T-helper 1 cell treated with Interleukin-12 subunit alpha and Interleukin-12 subunit beta and Interleukin-4 antibody, amounts not matched to agents 30 μg/mL and 1 μg/mL, for 36 hours (primary cell): ENCODE data around the gene DYSF.

Experiments
- H3K27ac Mint-ChIP-seq: one replicate; pipeline ENCODE4 v1.8.0; 2021; ENCODE audit warnings: mild to moderate bottlenecking, mixed read lengths
- H3K27me3 Mint-ChIP-seq: one replicate; pipeline ENCODE4 v1.8.0; 2021; ENCODE audit warnings: low read depth, mixed read lengths
- H3K36me3 Mint-ChIP-seq: one replicate; pipeline ENCODE4 v1.8.0; 2021; ENCODE audit warnings: low read depth, mixed read lengths
- H3K4me1 Mint-ChIP-seq: one replicate; pipeline ENCODE4 v1.8.0; 2021; ENCODE audit warnings: low read depth, mixed read lengths
- H3K4me3 Mint-ChIP-seq: one replicate; pipeline ENCODE4 v1.8.0; 2021; ENCODE audit warnings: mild to moderate bottlenecking, moderate library complexity, mixed read lengths
- H3K9me3 Mint-ChIP-seq: one replicate; pipeline ENCODE4 v1.8.0; 2021; ENCODE audit warnings: mixed read lengths

Gene DYSF

DNA sequence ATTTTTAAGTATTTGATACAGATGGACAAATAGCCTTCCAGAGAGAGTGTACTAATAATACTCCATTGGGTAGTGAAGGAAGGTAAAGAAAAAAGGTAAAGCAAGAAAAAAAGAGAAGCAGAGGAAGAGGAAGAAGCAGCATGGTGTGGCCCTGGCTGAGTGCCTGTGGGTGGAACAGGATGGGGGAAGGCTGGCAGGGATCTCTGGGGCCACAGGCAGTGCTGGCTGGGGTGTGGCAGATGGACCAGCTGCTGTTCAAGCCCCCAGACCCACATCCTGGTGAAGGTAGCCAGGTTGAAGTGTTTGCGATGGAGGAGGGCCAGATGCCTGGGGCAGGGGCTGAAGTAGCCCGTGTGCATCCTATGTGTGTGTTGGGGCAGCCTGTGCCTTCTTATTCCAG, 79.0 kb downstream of the DYSF start:
- no peaks in the 10 kb centered on the region for H3K9me3 Mint-ChIP-seq
- H3K36me3 Mint-ChIP-seq = no peaks in the 10 kb centered on the region
- H3K27me3 Mint-ChIP-seq = peaks cover 8% of the 10 kb centered on the region
- H3K27ac Mint-ChIP-seq = no peak overlapping the region
- no peak overlapping the region for H3K4me3 Mint-ChIP-seq
- no peaks in the 10 kb centered on the region for H3K4me1 Mint-ChIP-seq

- no peak overlapping the region for H3K4me3 Mint-ChIP-seq
- H3K27ac Mint-ChIP-seq = no peak overlapping the region
- no peaks in the 10 kb centered on the region for H3K9me3 Mint-ChIP-seq
- no peaks in the 10 kb centered on the region for H3K4me1 Mint-ChIP-seq
- H3K36me3 Mint-ChIP-seq = no peaks in the 10 kb centered on the region
- H3K27me3 Mint-ChIP-seq = peaks cover 8% of the 10 kb centered on the region
These were observed 80.8 kb downstream of the DYSF start for GRCh38 chr2:71534201-71534600.

DNA sequence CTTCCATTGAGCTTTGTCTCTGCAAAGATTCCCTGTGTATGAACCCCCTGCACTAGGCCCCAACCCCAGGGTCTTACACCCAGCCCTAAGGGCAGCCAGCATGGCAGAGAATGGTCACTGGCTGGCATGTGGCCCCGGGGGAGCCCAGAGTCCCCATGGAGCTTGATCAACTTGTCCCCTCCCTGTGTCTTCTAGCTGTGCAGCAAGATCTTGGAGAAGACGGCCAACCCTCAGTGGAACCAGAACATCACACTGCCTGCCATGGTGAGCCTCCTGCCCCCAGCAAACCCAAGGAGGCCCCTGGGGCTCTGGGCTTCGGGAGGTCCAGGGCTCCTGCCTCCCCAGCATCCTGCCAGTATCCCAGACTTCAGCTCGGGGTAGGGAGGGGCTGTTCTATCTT, 81.5 kb downstream of the DYSF start:
- Mint-ChIP-seq H3K4me3 (no peak overlapping the region), H3K4me1 (no peaks in the 10 kb centered on the region), H3K36me3 (no peaks in the 10 kb centered on the region), H3K27me3 (peaks cover 8% of the 10 kb centered on the region), H3K27ac (no peak overlapping the region), H3K9me3 (no peaks in the 10 kb centered on the region)

GRCh38 chr2:71535526-71535925, 82.2 kb downstream of the DYSF start:
- Mint-ChIP-seq H3K27me3 (peaks cover 8% of the 10 kb centered on the region), H3K9me3 (no peaks in the 10 kb centered on the region), H3K27ac (no peak overlapping the region), H3K36me3 (no peaks in the 10 kb centered on the region), H3K4me1 (no peaks in the 10 kb centered on the region), H3K4me3 (no peak overlapping the region)

- H3K4me1 Mint-ChIP-seq = no peaks in the 10 kb centered on the region
- H3K27me3 Mint-ChIP-seq = peaks cover under 1% of the 10 kb centered on the region
- H3K36me3 Mint-ChIP-seq = no peaks in the 10 kb centered on the region
- H3K4me3 Mint-ChIP-seq = no peak overlapping the region
- no peaks in the 10 kb centered on the region for H3K9me3 Mint-ChIP-seq
- no peak overlapping the region for H3K27ac Mint-ChIP-seq
These were observed 82.9 kb downstream of the DYSF start for GRCh38 chr2:71536226-71536671.

DNA sequence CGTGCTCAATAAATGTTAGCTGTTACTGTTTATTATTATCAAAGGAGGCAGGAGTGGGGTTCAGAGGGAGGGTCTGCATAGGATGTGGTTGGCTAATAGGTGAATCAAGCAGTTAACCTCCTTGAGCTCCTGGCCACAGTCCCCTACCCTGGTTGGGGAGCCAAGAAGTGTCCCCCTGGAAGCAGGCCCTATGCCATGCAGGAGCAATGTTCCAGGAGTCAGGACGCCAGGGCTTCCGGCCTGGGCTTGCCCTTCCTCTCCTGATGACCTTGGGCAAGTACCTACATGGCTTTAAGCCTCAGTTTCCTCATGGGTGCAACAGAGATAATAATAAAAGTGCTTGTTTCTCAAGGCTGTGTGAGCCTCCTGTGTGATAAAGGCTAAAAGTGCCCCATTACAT, 84.9 kb downstream of the DYSF start:
- Mint-ChIP-seq H3K4me3 (no peak overlapping the region), H3K9me3 (no peaks in the 10 kb centered on the region), H3K36me3 (no peaks in the 10 kb centered on the region), H3K4me1 (no peaks in the 10 kb centered on the region), H3K27ac (no peak overlapping the region), H3K27me3 (no peaks in the 10 kb centered on the region)

GRCh38 chr2:71538656-71539265, 85.4 kb downstream of the DYSF start:
- Mint-ChIP-seq H3K9me3 (no peaks in the 10 kb centered on the region), H3K4me1 (no peaks in the 10 kb centered on the region), H3K4me3 (no peak overlapping the region), H3K36me3 (no peaks in the 10 kb centered on the region), H3K27me3 (no peaks in the 10 kb centered on the region), H3K27ac (no peak overlapping the region)

DNA sequence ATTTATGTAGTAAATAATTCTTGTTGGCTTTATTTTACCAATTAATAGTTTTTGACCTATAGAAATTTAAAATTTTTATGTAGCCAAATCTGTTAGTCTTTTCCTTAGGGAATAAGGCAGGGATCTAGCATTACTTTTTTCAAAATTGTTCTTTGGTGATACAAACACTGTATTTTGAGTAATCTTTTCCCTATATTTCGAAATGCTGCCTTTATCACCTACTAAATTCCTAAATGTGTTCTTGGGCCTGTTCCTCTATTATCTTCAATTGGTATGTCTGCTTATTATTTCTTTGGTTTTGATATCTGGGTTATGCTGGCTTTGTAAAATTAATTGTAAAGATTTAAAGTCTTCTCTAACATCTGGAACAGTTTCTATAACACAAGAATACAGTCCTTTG, 87.5 kb downstream of the DYSF start:
- Mint-ChIP-seq H3K27ac (no peak overlapping the region), H3K4me1 (peaks cover 7% of the 10 kb centered on the region), H3K27me3 (peaks cover 7% of the 10 kb centered on the region), H3K9me3 (no peaks in the 10 kb centered on the region), H3K4me3 (no peak overlapping the region), H3K36me3 (no peaks in the 10 kb centered on the region)

DNA sequence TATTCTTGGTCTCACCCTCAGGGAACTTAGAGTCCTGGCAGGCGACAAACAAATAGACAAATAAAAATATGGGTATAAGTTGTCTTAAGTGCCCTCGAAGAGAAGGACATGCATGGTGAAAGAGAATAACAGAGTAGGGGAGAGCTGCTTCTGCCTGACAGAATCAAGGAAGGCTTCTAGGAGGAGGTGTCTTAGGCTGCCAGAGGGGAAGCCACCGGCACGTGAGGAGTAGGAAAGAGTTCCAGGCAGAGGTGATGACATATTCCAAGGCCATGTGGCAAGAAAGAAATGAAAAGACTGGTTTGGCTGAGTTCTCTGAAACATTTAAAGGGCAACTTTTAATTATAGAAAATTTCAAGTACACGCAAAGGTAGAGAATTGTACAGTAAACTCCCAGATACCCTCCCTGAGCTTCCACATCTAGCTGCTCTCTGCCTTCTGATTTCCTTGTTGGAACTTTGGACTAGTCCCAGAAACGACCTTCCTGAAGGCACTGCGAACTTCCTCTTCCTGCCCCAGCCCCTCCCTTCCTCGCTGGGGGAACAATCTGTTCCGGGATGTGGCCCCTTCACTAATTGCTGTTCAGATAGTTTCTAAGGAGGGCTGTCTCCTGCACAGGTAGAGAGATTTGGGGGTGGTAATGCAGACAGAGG, 91.7 kb downstream of the DYSF start:
- Mint-ChIP-seq H3K27me3 (peaks cover 8% of the 10 kb centered on the region), H3K27ac (no peak overlapping the region), H3K4me1 (peaks cover 7% of the 10 kb centered on the region), H3K36me3 (no peaks in the 10 kb centered on the region), H3K4me3 (peak overlapping the region; percentile 16), H3K9me3 (no peaks in the 10 kb centered on the region)

DNA sequence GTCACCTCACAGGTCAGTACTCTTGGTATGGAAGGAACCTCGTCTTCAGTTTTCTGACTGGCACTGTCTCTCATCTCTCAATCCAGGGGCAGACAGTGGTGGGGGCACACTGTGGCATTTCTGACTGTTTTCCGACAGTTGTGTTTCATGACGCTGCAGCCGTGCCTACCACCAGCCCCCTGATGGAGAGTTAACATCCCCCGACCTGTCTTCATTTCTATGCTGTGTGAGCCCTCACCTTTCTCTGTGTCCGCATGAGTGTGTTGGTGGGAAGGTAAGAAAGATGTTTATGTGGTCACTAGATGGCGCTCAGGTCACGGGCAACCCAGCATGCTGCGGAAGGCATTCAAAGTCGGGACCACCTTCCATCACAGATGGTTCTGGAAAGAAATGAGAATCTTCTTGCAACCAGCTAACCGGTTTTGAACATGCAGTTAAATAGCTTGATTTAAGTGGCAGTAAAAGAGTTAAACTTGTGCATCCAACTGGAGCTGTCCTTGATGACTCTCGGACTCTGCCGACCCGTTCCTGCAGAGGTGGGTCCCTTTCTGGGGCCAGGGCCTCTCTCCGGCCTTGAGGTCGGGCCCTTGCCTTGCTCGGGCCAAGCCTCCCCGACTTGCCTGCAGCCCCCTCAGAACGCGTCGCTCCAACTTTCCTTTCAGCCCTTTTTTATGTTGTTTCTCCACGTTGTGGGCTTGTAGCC, 92.4 kb downstream of the DYSF start:
- no peak overlapping the region for H3K27ac Mint-ChIP-seq
- H3K36me3 Mint-ChIP-seq = no peaks in the 10 kb centered on the region

DNA sequence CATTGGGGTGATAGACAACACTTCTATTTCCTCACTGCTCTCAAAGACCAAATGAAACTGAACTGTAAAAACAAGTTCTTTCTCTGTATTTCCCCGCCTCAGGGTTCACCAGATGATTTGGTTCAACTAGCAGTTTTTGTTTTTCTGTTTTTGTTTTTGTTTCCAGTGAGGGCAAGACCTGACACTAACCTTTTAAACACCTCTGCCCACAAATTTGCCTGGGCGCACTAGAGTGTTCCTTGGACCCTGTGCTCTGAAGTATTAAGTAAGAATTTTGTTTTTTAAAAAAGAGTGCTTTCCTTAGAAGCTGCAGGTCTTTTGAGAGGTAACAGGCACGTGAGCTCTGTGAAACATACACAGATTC, 92.9 kb downstream of the DYSF start:
- Mint-ChIP-seq H3K36me3 (no peaks in the 10 kb centered on the region), H3K9me3 (no peaks in the 10 kb centered on the region), H3K4me3 (no peak overlapping the region), H3K27me3 (peaks cover 8% of the 10 kb centered on the region), H3K4me1 (peaks cover 7% of the 10 kb centered on the region), H3K27ac (no peak overlapping the region)

More for the DNA sequence above, 92.4 kb downstream of the DYSF start:
- peaks cover 7% of the 10 kb centered on the region for H3K4me1 Mint-ChIP-seq
- peaks cover 8% of the 10 kb centered on the region for H3K27me3 Mint-ChIP-seq
- peak overlapping the region; percentile 16 for H3K4me3 Mint-ChIP-seq
- no peaks in the 10 kb centered on the region for H3K9me3 Mint-ChIP-seq

GRCh38 chr2:71546777-71547281, 93.5 kb downstream of the DYSF start:
- Mint-ChIP-seq H3K9me3 (no peaks in the 10 kb centered on the region), H3K27ac (no peak overlapping the region), H3K4me3 (no peak overlapping the region), H3K36me3 (no peaks in the 10 kb centered on the region), H3K4me1 (peaks cover 7% of the 10 kb centered on the region), H3K27me3 (peaks cover 8% of the 10 kb centered on the region)

GRCh38 chr2:71547616-71548285, 94.4 kb downstream of the DYSF start:
- H3K36me3 Mint-ChIP-seq = no peaks in the 10 kb centered on the region
- H3K27ac Mint-ChIP-seq = no peak overlapping the region
- H3K9me3 Mint-ChIP-seq = no peaks in the 10 kb centered on the region
- H3K4me3 Mint-ChIP-seq = no peak overlapping the region
- H3K4me1 Mint-ChIP-seq = peaks cover 7% of the 10 kb centered on the region
- peaks cover 8% of the 10 kb centered on the region for H3K27me3 Mint-ChIP-seq

DNA sequence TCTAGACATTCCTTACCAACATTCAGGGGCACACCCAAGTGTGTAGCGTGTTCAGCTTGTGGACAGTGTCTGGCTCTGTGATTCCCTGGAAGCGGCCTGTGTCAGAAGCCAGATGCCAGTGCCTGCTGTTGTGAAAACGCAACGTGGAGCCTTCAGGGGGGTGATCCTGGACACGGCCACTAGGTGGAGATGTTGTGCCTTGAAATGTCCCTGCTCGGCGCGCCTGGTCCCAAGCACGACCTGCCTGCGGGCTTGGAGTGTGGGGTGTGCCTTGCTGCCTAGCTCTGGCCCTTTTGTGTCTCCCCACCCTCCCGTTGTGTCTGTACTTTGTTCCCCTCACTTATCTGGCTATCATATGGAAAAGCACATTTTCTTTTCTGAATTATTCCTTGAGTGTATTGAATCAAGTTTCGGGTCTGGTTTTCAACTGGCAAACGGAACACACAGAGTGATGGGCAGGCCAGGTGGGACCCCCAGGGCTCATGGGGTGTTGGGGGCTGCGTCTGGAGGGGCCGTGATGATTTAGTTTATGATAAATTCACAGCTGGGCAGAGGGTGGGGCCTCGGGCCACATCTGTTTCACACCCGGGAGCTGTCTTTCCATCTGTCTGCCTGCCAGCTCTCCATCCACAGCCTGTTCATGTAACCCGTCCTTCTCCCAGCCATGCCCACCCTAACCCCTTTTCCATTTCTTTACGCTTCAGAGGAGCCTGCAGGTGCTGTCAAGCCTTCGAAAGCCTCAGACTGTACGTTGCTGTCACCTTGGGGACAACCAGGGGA, 95.5 kb downstream of the DYSF start:
- H3K27me3 Mint-ChIP-seq = peaks cover 8% of the 10 kb centered on the region
- no peak overlapping the region for H3K27ac Mint-ChIP-seq
- no peaks in the 10 kb centered on the region for H3K9me3 Mint-ChIP-seq
- no peaks in the 10 kb centered on the region for H3K36me3 Mint-ChIP-seq
- peaks cover 7% of the 10 kb centered on the region for H3K4me1 Mint-ChIP-seq
- no peak overlapping the region for H3K4me3 Mint-ChIP-seq
